GM19372 (cell line): ENCODE measurements around the gene ITPRID2.
"Not testable (repeated sequence)": the region's sequence is repeated elsewhere in the genome, so short reads cannot be mapped to it uniquely, and the experiment has no call there.

Experiments used
- ATAC-seq: cut with Tn5 transposase; IDR thresholded peaks from one replicate; pipeline ENCODE4 v1.9.1; 2021; ENCODE audit warnings: mild to moderate bottlenecking, low read depth, moderate library complexity; ENCODE audit not compliant: unreplicated experiment

Gene ITPRID2

DNA sequence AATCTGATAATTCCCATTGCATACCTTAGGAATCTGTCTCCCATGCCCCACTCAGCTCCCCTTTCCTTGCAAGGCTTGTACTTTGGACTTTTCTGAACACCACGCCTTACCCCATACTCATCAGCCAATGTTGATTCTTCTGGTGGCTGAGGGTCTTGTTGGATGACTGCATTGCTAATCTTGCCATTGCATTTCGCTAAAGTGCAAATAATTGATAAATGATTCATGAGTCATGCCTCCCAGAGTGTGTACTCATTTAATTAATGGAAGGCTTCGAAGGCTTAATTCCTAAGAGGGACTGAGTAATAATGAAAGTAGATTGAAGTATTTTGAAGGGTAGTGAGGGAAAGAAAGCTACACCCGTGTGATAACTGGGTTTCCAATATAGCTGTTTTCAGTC is 66.1 kb downstream of the ITPRID2 start:
- ATAC-seq = no peak

DNA sequence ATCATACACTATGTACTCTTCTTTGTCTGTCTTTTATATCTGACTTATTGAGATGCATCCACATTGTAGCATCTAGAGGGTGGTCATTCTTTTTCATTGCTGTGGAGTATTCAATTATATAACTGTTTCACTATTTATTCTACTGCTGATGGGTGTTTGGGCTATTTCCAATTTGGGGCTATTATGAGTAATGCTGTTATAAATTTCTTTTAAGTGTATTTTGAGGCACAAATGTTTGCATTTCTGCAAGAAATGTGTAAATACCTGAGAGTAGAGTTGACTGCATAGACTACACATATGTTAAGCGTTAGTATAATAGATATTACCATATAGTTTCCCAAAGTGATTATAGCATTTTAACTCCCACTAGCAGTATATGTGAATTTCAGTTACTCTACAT is 67.2 kb downstream of the ITPRID2 start:
- ATAC-seq = no peak

DNA sequence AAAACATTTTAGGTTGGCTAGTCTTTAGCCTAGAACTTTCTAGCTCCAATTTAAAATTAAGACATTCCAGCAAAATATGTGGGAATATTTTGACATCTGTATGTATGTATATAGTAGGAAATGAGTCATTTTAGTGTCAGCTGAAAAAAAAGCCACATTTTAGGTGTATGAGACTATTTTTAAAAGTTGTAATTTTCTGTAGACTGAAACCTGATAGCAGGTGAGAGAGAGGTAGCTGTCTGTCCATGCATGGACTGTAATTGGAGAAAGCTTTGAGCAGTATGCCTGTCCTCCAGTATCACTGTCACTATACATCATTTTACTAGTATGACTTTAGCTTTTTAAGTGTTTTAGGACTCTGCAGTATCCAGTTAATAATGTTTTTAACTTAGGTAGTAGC is 68.0 kb downstream of the ITPRID2 start:
- no peak for ATAC-seq

DNA sequence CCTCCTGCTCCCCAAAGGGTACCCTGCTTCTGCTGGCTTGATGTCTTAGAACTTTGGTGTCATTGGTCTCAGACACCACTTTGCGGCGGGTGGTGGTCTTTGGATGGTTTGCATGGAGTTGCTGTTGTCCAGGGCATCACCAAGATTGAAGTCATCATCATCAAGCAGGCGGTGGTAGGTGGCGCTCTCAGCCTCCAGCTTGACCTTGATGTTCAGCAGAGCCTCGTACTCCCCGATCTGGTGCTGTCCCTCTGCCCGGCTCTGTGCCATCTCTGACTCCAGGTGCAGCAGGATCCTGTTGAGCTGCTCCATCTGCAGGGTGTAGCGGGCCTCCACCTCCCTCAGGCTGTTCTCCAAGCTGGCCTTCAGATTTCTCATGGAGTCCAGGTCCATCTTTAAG is 69.6 kb downstream of the ITPRID2 start:
- ATAC-seq = not testable (repeated sequence)

DNA sequence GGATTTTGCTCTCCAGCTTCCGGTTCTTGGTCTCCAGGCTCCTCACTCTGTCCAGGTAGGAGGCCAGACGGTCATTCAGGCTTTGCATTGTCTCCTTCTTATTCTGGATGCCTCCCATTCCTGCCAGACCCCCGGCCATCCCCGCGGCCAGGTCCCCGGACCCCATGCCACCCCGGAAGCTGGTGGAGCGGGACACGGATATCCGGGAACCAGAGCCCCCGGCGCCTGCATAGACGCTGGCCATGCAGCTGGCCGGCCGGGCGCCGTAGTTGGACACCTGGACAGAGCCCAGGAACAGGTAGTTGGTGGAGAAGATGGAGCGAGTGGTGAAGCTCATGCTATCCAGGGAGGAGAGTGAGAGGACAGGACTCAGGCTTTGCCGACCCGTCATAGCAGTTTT is 70.6 kb downstream of the ITPRID2 start:
- no peak for ATAC-seq

DNA sequence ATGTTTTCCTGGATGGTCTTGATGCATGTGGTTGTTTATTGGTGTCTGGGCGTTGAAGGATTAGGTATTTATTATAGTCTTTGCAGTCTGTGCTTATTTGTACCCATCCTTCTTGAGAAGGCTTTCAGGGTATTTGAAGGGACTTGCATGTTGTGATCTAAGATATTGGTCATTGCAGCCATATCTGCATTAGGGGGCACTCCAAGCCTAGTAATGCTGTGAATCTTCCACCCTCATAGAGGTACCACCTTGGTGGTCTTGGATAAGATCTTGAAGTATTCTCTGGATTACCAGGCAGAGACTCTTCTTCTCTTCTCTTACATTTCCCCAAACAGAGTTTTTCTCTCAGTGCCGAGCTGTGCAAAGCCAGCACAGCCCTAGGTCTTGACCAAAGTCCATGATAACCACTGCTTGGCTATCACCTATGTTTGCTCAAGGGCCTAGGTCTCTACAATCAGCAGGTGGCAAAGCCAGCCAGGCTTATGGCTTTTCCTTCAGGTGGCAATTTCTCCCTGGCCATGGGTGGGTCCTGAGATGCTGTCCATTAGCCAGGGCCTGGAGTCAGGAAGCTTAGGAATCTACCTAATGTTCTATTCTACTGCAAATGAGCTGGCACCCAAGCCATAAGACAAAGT is 78.7 kb downstream of the ITPRID2 start:
- no peak for ATAC-seq

DNA sequence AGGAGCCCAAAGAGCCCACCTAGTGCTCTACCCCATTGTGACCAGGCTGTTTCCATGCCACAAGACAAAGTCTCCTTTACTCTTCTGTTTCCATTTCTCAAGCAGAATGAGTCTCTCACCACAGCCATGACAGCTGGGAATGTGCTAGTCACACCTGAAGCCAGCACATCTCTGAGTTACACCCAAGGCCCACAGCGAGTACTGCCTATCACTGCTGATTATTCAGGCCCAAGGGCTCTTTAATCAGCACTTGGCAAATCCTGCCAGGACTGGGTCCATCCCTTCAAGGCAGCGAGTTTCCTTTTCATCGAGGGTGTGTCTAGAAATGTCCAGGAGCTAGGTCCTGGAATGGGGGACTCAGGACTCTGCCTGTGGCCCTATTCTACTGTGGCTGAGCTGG is 79.5 kb downstream of the ITPRID2 start:
- ATAC-seq = no peak

DNA sequence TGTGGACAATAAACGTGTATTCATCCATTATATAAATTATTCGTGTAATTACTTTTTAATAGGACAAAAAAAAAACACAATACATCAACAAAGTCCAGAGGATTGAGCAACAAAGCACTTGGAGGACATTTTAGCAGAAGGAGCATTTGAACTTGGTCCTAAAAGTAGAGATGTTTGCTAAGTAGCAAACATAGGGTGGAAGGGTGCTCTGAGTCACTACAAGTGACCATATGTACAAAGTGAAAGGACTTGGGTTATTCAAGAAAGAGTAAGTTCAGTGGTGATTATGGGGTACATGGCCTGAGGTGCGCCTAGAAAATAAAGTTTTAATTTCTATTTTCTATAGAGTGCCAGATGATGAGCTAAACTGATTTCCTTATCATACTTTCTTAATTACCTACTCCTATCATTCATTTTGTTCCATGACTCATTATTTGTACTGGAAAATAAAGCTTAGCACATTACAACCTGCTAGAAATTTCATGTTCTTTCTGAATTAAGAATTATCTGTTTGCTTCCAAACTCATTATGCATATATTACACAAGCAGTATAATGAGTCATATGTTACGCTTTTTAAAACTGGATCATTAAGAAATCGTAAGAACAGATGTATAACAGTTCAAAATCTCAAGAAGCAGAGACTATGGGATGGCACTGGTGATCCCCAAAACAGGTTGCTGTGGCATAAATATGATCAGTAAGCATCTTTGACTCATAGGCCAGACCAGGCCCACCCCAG is 81.1 kb downstream of the ITPRID2 start:
- no peak for ATAC-seq

DNA sequence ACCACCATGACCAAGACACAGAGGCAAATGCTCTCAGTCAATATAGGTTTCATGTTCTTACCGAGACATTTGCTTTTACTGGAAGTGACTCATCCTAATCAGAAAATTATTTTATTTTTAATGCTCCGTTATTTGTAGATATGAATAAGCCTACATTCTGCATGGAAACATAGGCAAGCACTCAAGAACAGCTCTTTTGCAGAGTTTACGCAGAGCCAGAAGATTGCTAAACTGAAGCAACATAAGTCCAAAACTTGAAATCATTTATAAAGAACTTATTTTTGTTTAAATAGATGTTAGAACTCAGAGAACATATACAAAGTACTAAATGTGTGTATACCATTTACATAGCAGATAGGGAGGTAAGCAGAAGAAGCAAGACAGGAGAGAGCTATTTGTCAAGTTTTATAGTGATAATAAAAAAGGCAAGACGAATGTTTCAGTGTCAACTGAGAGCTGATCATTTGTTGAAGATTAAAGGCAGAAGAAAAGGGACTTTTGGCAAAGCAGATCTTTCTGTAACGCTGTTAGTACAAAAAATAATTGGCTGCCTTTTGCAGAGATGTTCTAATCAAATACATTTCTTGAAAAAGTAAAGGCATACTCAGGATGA is 81.7 kb downstream of the ITPRID2 start:
- ATAC-seq = no peak

DNA sequence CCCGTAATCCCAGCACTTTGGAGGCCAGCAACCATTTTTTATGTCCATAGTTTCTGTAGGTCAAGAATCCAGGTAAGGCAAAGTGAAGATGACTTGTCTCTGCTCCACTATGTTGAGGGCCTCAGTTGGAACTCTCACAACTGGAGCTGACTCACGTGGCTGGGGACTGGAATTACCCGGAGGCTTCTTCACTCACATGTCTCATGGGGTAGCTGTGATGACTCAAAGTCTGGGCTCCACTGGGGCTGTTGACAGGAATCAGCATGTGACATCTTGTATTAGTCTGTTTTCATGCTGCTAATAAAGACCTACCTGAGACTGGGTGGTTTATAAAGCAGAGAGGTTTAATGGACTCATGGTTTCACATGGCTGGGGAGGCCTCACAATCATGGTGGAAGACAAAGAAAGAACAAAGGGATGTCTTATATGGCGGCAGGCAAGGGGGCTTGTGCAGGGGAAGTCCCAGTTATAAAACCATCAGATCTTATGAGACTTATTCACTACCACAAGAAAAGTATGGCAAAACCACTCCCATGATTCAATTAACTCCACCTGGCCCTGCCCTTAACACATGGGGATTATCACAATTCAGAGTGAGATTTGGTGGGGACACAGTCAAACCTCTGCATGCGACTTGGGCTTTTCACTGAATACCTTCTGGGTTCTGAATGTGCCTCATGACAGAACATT is 86.3 kb downstream of the ITPRID2 start:
- no peak for ATAC-seq

DNA sequence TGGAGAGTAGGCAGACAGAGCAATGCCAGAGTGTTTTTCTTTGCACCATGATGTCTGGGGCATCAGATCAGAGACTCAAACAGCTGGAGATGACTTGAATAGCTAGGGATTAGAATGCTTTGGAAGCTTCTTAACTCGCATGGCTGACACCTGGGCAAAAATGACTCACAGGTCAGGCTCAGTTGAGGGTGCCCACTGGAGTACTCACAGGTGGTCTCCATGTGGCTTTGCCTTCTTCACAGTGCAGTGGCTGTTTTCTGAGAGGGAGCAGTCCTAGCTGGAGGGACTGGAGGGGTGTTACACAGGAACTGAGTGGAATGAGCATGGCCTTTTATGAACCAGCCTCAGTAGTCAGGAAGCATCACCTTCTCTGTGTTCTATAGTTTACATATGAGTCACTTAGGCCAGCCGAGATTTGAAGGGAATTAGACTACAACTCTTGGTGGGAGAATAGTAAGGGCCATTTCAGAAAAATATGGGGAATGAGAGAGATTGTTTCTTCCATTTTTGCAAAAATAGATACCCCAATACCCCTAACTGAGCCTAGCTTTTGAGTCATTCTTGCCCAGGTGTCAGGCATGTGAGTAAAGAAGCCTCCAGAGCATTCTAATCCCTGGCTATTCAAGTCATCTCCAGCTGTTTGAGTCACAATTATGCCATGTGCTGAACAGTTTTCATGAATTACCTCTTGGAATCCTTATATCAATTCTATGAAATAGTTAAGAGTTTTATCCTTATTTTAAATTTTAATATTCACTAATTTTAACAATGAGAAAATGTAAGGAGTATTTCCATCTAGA is 87.0 kb downstream of the ITPRID2 start:
- no peak for ATAC-seq
